HCT116 (cell line): ENCODE data around the gene SFXN5. TPM values are rescaled to one million over a fixed set of nuclear protein-coding genes. Genes with fewer than 3 reads are reported as not detected.

Experiments
- ATAC-seq: fragments of 200-7000 bp; cut with Tn5 transposase; 2 replicates; pipeline ENCODE4 v1.9.1; 2020; ENCODE audit warnings: mild to moderate bottlenecking, moderate library complexity
- BruUV-seq: library from RNA; stranded (reverse); fragments of 400-500 nt; replicated peaks from 2 replicates; lab custom pipeline; 2021; lab: Mats Ljungman, UMichigan
- CTCF ChIA-PET: fragments of 300-600 bp; sonication (Branson Sonifier 250); formaldehyde crosslinking; loops from one replicate; lab custom pipeline; 2021; ENCODE audit warnings: antibody characterized with exemption; lab: Charles Lee
- POLR2A ChIA-PET: fragments of 300-600, 350-600 bp; sonication (Branson Sonifier 250); formaldehyde crosslinking; loops from one replicate; lab custom pipeline; 2021; ENCODE audit warnings: antibody characterized with exemption; lab: Charles Lee
- RAD21 ChIA-PET, 2 experiments: fragments of 300-600 bp; sonication (Branson Sonifier 250); formaldehyde crosslinking; loops; one replicate each; lab custom pipeline; 2023; ENCODE audit warnings: low total read pairs in 2 of 2; ENCODE audit not compliant: uncharacterized antibody in 2 of 2, unreplicated experiment in 2 of 2, low non-redundant PET in 1 of 2; lab: Charles Lee
- DNase-seq: peaks from one replicate; pipeline ENCODE4 v3.0.0-alpha.2; 2010; ENCODE audit warnings: low read depth, low spot score
- H2AFZ ChIP-seq: fragments of 200-600 bp; shearing (Covaris generic), sonication (generic); 2 replicates; pipeline ENCODE4 v1.6.1; 2017; ENCODE audit warnings: low read depth, mixed run types, mixed read lengths, antibody characterized with exemption, low read length; ENCODE audit not compliant: poor library complexity, severe bottlenecking
- H3K27ac ChIP-seq: 2 replicates; pipeline ENCODE4 v1.5.1; 2012; ENCODE audit warnings: low read depth, low read length
- H3K27me3 ChIP-seq: fragments of 200-600 bp; sonication (generic); 2 replicates; pipeline ENCODE4 v1.6.1; 2016; ENCODE audit warnings: mixed run types, low read length, mixed read lengths; ENCODE audit not compliant: insufficient read depth
- H3K36me3 ChIP-seq, 2 experiments: fragments of 200-500 bp in 1 of 2; fragments of 200-600 bp in 1 of 2; sonication (Bioruptor generic) in 1 of 2; sonication (generic) in 1 of 2; 2 replicates each; pipeline versions ENCODE4 v1.5.1 to v1.6.1; 2014 to 2016; ENCODE audit warnings: low read length in 2 of 2, inconsistent platforms in 1 of 2, mixed read lengths in 1 of 2, mixed run types in 1 of 2; ENCODE audit not compliant: insufficient read depth in 2 of 2, control insufficient read depth in 1 of 2
- H3K4me1 ChIP-seq, 2 experiments: fragments of 200-600 bp in 1 of 2; sonication (generic) in 1 of 2; 2 replicates each; pipeline versions ENCODE4 v1.5.1 to v1.6.1; 2012 to 2017; ENCODE audit warnings: low read length in 2 of 2, inconsistent platforms in 1 of 2, mild to moderate bottlenecking in 1 of 2, mixed read lengths in 1 of 2, mixed run types in 1 of 2, moderate library complexity in 1 of 2; ENCODE audit not compliant: insufficient read depth in 2 of 2, control insufficient read depth in 1 of 2
- H3K4me2 ChIP-seq: fragments of 200-600 bp; sonication (generic); 2 replicates; pipeline ENCODE4 v1.6.1; 2017; ENCODE audit warnings: mixed run types, low read length, mixed read lengths
- H3K4me3 ChIP-seq, 2 experiments: fragments of 200-600 bp in 1 of 2; sonication (generic) in 1 of 2; replicated peaks in 1 of 2; 2 replicates each; pipeline ENCODE4 v1.5.1; 2011 to 2016; ENCODE audit warnings: low read length in 2 of 2, control low read depth in 1 of 2, low read depth in 1 of 2, mild to moderate bottlenecking in 1 of 2, mixed read lengths in 1 of 2, mixed run types in 1 of 2
- H3K79me2 ChIP-seq: fragments of 200-600 bp; sonication (generic); 2 replicates; pipeline ENCODE4 v1.6.1; 2017; ENCODE audit warnings: mild to moderate bottlenecking, mixed run types, low read length, moderate library complexity, mixed read lengths; ENCODE audit not compliant: insufficient read depth
- H3K9ac ChIP-seq: fragments of 200-600 bp; sonication (generic); 2 replicates; pipeline ENCODE4 v1.6.1; 2016; ENCODE audit warnings: low read length, mixed read lengths
- H3K9me2 ChIP-seq: fragments of 200-600 bp; sonication (generic), shearing (Covaris generic); 2 replicates; pipeline ENCODE4 v1.6.1; 2017; ENCODE audit warnings: mixed run types, mild to moderate bottlenecking, moderate library complexity; ENCODE audit not compliant: insufficient read depth
- H3K9me3 ChIP-seq, 2 experiments: fragments of 200-500 bp in 1 of 2; fragments of 200-600 bp in 1 of 2; sonication (Bioruptor generic) in 1 of 2; sonication (generic) in 1 of 2; 2 replicates each; pipeline ENCODE4 v1.6.1; 2014 to 2017; ENCODE audit warnings: low read length in 2 of 2, mixed read lengths in 2 of 2, inconsistent platforms in 1 of 2, low read depth in 1 of 2, mild to moderate bottlenecking in 1 of 2, mixed run types in 1 of 2, moderate library complexity in 1 of 2; ENCODE audit not compliant: control insufficient read depth in 1 of 2, insufficient read depth in 1 of 2
- H4K20me1 ChIP-seq: fragments of 200-600 bp; sonication (generic), shearing (Covaris generic); 2 replicates; pipeline ENCODE4 v1.6.1; 2017; ENCODE audit warnings: mixed run types, mild to moderate bottlenecking, moderate library complexity; ENCODE audit not compliant: insufficient read depth
- ATF3 ChIP-seq: IDR thresholded peaks from 2 replicates; pipeline ENCODE4 v1.6.1; 2012
- CEBPB ChIP-seq: IDR thresholded peaks from 2 replicates; pipeline ENCODE4 v1.6.1; 2012; ENCODE audit warnings: low read depth
- EGR1 ChIP-seq: IDR thresholded peaks from 2 replicates; pipeline ENCODE4 v1.6.1; 2012; ENCODE audit warnings: low read depth
- ELF1 ChIP-seq: IDR thresholded peaks from 2 replicates; pipeline ENCODE4 v1.6.1; 2012; ENCODE audit warnings: low read depth, borderline replicate concordance
- EZH2 ChIP-seq: fragments of 200-600 bp; sonication (generic); IDR thresholded peaks from 2 replicates; pipeline ENCODE4 v1.6.1; 2017; ENCODE audit warnings: antibody characterized with exemption, mixed run types
- EZH2phosphoT487 ChIP-seq: fragments of 200-600 bp; IDR thresholded peaks from 2 replicates; pipeline ENCODE4 v1.6.1; 2018; ENCODE audit warnings: antibody characterized with exemption, borderline replicate concordance
- FOSL1 ChIP-seq: IDR thresholded peaks from 2 replicates; pipeline ENCODE4 v1.6.1; 2012; ENCODE audit warnings: low read depth
- MAX ChIP-seq: IDR thresholded peaks from 2 replicates; pipeline ENCODE4 v1.6.1; 2012
- POLR2A ChIP-seq: IDR thresholded peaks from 2 replicates; pipeline ENCODE4 v1.7.0; 2011; ENCODE audit warnings: borderline replicate concordance; ENCODE audit not compliant: insufficient read depth, insufficient read length; ENCODE audit errors: extremely low read depth
- RAD21 ChIP-seq: IDR thresholded peaks from 2 replicates; pipeline ENCODE4 v1.6.1; 2012; ENCODE audit warnings: low read depth, mild to moderate bottlenecking
- SIN3A ChIP-seq: IDR thresholded peaks from 2 replicates; pipeline ENCODE4 v1.6.1; 2012; ENCODE audit warnings: low read depth
- SP1 ChIP-seq: IDR thresholded peaks from 2 replicates; pipeline ENCODE4 v1.6.1; 2012; ENCODE audit warnings: low read depth
- SRF ChIP-seq: IDR thresholded peaks from 2 replicates; pipeline ENCODE4 v1.6.1; 2012; ENCODE audit warnings: low read depth
- TCF7L2 ChIP-seq: IDR thresholded peaks from 2 replicates; pipeline ENCODE4 v1.7.0; 2011; ENCODE audit warnings: borderline replicate concordance, inconsistent platforms; ENCODE audit not compliant: insufficient read depth, insufficient read length; ENCODE audit errors: extremely low read depth
- YY1 ChIP-seq: IDR thresholded peaks from 2 replicates; pipeline ENCODE4 v1.6.1; 2011; ENCODE audit warnings: low read length, low read depth, moderate library complexity, mild to moderate bottlenecking; ENCODE audit not compliant: insufficient replicate concordance; ENCODE audit errors: extremely low read depth
- ZFX ChIP-seq: fragments of 450-650 bp; IDR thresholded peaks from 2 replicates; pipeline ENCODE4 v1.6.1; 2017
- ZNF274 ChIP-seq: fragments of 200-500 bp; sonication (Bioruptor generic); IDR thresholded peaks from 2 replicates; pipeline ENCODE4 v1.6.1; 2014; ENCODE audit warnings: mild to moderate bottlenecking, low read depth, low read length, inconsistent platforms
- intact Hi-C: fragments of 100-400 bp; cut with micrococcal nuclease; formaldehyde crosslinking; loops from 2 replicates; pipeline ENCODE4 v1.10.0; 2022
- total RNA-seq: library from RNA; stranded (reverse); gene quantifications from one replicate; pipeline ENCODE4 v1.2.1, GENCODE V29; 2021; ENCODE audit not compliant: unreplicated experiment
- TF ChIP-seq, protein P1 (sequence below): IDR thresholded peaks from 2 replicates; pipeline ENCODE4 v1.6.1; 2011; ENCODE audit warnings: mild to moderate bottlenecking, low read length, moderate library complexity; ENCODE audit not compliant: insufficient replicate concordance; ENCODE audit errors: extremely low read depth

The SFXN5 gene
- total RNA-seq, 1 experiment from 2014 or later = 10.0 TPM

- ChIA-PET RAD21 (no interaction called here), POLR2A (no interaction called here), CTCF (interaction anchor here (1.1 to 1.8 kb wide), 2 partner anchors 249 to 250 kb away, joined by 3 to 5 read pairs; no protein-coding TSS in a partner anchor)
- intact Hi-C loops = no loop called here
- TF ChIP-seq ZFX (no peak), EZH2 (no peak), TCF7L2 (no peak), YY1 (no peak), SP1 (no peak), ZNF274 (no peak), ATF3 (no peak), SRF (no peak), ELF1 (no peak), FOSL1 (no peak), RAD21 (no peak), SIN3A (no peak), MAX (no peak), CEBPB (no peak), EZH2phosphoT487 (no peak), EGR1 (no peak), POLR2A (no peak)
- TF ChIP-seq, protein P1, sequence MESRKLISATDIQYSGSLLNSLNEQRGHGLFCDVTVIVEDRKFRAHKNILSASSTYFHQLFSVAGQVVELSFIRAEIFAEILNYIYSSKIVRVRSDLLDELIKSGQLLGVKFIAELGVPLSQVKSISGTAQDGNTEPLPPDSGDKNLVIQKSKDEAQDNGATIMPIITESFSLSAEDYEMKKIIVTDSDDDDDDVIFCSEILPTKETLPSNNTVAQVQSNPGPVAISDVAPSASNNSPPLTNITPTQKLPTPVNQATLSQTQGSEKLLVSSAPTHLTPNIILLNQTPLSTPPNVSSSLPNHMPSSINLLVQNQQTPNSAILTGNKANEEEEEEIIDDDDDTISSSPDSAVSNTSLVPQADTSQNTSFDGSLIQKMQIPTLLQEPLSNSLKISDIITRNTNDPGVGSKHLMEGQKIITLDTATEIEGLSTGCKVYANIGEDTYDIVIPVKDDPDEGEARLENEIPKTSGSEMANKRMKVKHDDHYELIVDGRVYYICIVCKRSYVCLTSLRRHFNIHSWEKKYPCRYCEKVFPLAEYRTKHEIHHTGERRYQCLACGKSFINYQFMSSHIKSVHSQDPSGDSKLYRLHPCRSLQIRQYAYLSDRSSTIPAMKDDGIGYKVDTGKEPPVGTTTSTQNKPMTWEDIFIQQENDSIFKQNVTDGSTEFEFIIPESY = no peak
- H3K4me3 ChIP-seq = no peak overlapping the region
- H3K4me2 ChIP-seq = no peak overlapping the region
- no peak overlapping the region for H2AFZ ChIP-seq
- no peak overlapping the region for H3K9ac ChIP-seq
- no peak for DNase-seq
- no TSS peak for BruUV-seq
- H3K27me3 ChIP-seq = no peaks in the 10 kb centered on the region
- H3K4me1 ChIP-seq = peaks cover 2 to 17% of the 10 kb centered on the region in 2 experiments; a peak in 2 of 4 replicates
- no peaks in the 10 kb centered on the region for H4K20me1 ChIP-seq
- H3K79me2 ChIP-seq = no peaks in the 10 kb centered on the region
- H3K27ac ChIP-seq = no peak overlapping the region
- H3K9me3 ChIP-seq = no peaks in the 10 kb centered on the region
- H3K36me3 ChIP-seq = no peaks in the 10 kb centered on the region
- no peaks in the 10 kb centered on the region for H3K9me2 ChIP-seq
- ATAC-seq = no peak
Observed at GRCh38 chr2:72927619-72928550, 143.6 kb downstream of the SFXN5 start.
